ENCODE measurements around the gene UBA3.

DNA sequence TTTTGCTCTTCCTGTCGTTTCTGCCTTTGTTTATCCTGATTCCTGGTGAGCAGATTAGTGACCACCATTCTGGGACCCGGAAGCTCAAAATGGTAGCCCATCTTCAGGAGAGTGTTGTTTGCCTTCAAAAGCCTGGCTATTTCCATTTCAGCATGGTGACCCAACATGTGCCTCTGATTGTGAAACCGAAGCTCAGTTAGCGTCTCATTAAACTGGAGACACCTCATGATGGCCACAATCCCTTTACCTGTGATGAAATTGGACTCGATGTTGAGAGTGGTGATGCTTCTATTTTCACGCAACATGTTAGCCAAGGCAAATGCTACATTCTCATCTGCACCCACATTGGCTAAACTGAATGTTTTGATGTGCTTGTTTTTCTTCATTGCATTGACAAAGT, 39.0 kb upstream of the UBA3 start:
- TF ChIP-seq, protein P1, sequence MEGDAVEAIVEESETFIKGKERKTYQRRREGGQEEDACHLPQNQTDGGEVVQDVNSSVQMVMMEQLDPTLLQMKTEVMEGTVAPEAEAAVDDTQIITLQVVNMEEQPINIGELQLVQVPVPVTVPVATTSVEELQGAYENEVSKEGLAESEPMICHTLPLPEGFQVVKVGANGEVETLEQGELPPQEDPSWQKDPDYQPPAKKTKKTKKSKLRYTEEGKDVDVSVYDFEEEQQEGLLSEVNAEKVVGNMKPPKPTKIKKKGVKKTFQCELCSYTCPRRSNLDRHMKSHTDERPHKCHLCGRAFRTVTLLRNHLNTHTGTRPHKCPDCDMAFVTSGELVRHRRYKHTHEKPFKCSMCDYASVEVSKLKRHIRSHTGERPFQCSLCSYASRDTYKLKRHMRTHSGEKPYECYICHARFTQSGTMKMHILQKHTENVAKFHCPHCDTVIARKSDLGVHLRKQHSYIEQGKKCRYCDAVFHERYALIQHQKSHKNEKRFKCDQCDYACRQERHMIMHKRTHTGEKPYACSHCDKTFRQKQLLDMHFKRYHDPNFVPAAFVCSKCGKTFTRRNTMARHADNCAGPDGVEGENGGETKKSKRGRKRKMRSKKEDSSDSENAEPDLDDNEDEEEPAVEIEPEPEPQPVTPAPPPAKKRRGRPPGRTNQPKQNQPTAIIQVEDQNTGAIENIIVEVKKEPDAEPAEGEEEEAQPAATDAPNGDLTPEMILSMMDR (IDR thresholded peaks at IDR 0.05; ENCODE audit: low read depth, low read length, poor library complexity, severe bottlenecking): no peak
- no peak for TF ChIP-seq EZH2phosphoT487 (IDR thresholded peaks at IDR 0.05; ENCODE audit: borderline replicate concordance, low read length)
